Stomach (tissue), 4 donors: Measurements from ENCODE around the gene TBP.

Source experiments
- CTCF ChIP-seq, 7 experiments: fragments of 450-650 bp in 4 of 7; fragments of 200-600 bp in 3 of 7; sonication (generic) in 3 of 7; IDR thresholded peaks; one replicate each; pipeline ENCODE4 v1.5.1; 2016 to 2019; ENCODE audit warnings: antibody characterized with exemption in 7 of 7, control low read depth in 2 of 7, mild to moderate bottlenecking in 1 of 7
- EP300 ChIP-seq: sonication (generic); formaldehyde crosslinking; IDR thresholded peaks from one replicate; pipeline ENCODE4 v1.6.1; 2017; ENCODE audit warnings: antibody characterized with exemption
- POLR2A ChIP-seq, 4 donors: fragments of 450-650 bp; IDR thresholded peaks; one replicate each; pipeline ENCODE4 v1.6.1; 2016; ENCODE audit warnings: antibody characterized with exemption in 4 of 4, control low read depth in 2 of 4, mild to moderate bottlenecking in 1 of 4, moderate library complexity in 1 of 4
- POLR2AphosphoS5 ChIP-seq, 3 donors: sonication (generic); formaldehyde crosslinking; IDR thresholded peaks; one replicate each; pipeline ENCODE4 v1.6.1; 2016; ENCODE audit warnings: antibody characterized with exemption in 3 of 3

- TF ChIP-seq POLR2A (IDR thresholded peaks at IDR 0.05) (peak in 2 of 4 donors; percentile 71 to 81), CTCF (IDR thresholded peaks at IDR 0.05) (no peak), POLR2AphosphoS5 (IDR thresholded peaks at IDR 0.05) (peak; percentile 85 to 98 (median 97)), EP300 (no peak)
These were observed 1.2 kb upstream of the TBP start, which contains the start of gene PSMB1 for GRCh38 chr6:170552765-170553533.
